ENCODE results near the gene DOCK1.

The DOCK1 gene

GRCh38 chr10:127129104-127129503 is 223.9 kb downstream of the DOCK1 start:
- no peaks in the 10 kb centered on the region for H3K4me1 ChIP-seq (ENCODE audit: insufficient read depth, low read length)
- no peak overlapping the region for H3K4me3 ChIP-seq (ENCODE audit: low read depth in 1 of 2, low read length in 2 of 2)
- no peak overlapping the region for H3K4me2 ChIP-seq (ENCODE audit: insufficient read depth, low read length)
- H2AFZ ChIP-seq (ENCODE audit: low read depth, low read length), result no peak overlapping the region
- no peaks in the 10 kb centered on the region for H3K36me3 ChIP-seq (ENCODE audit: insufficient read depth, low read length)
- no peak overlapping the region for H3K9ac ChIP-seq (ENCODE audit: low read depth, low read length)
- H3K27me3 ChIP-seq (ENCODE audit: insufficient read depth, low read length, poor library complexity), result no peaks in the 10 kb centered on the region
- H3K79me2 ChIP-seq (ENCODE audit: insufficient read depth, low read length), result no peaks in the 10 kb centered on the region
- TF ChIP-seq EZH2 (IDR thresholded peaks at IDR 0.05; ENCODE audit: borderline replicate concordance, low read depth, low read length, severe bottlenecking) (no peak), CTCF (IDR thresholded peaks at IDR 0.05; ENCODE audit: borderline replicate concordance, extremely low read depth, low read length, poor library complexity, severe bottlenecking) (no peak)
- no peak overlapping the region for H3K27ac ChIP-seq (ENCODE audit: low read length)
- ATAC-seq (ENCODE audit: insufficient read depth, low read depth) (no peak), DNase-seq (no peak)
- H4K20me1 ChIP-seq (ENCODE audit: insufficient read depth, low read length), result no peaks in the 10 kb centered on the region
- H3K9me3 ChIP-seq (ENCODE audit: insufficient read depth, low read length, severe bottlenecking), result no peaks in the 10 kb centered on the region

DNA sequence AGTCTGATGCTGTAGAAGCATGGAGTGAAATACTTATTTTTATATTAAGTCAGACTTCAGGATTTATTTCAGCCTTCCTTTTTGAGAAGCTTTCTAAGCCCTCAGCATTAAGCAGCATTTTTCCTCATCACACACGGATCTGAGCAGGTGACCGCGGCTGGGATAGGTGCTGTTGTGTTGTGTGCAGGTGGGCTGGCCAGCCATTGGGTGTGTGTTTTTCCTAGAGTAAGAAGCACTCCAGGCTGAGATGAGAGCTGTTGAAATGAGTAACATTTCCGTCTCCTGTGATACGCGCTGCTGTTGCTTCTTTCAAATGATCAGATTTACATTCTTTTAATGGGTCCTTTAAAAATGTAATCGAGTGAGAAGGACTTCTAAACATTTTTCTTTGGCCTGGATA is 227.2 kb downstream of the DOCK1 start:
- DNase-seq, result no peak
- Histone ChIP-seq H3K36me3 (ENCODE audit: insufficient read depth, low read length) (no peaks in the 10 kb centered on the region), H3K27me3 (ENCODE audit: insufficient read depth, low read length, poor library complexity) (no peaks in the 10 kb centered on the region), H3K27ac (ENCODE audit: low read length) (no peak overlapping the region), H3K9ac (ENCODE audit: low read depth, low read length) (no peak overlapping the region), H3K4me3 (ENCODE audit: low read depth in 1 of 2, low read length in 2 of 2) (no peak overlapping the region), H2AFZ (ENCODE audit: low read depth, low read length) (no peak overlapping the region), H3K79me2 (ENCODE audit: insufficient read depth, low read length) (no peaks in the 10 kb centered on the region), H3K4me2 (ENCODE audit: insufficient read depth, low read length) (no peak overlapping the region), H3K4me1 (ENCODE audit: insufficient read depth, low read length) (no peaks in the 10 kb centered on the region), H3K9me3 (ENCODE audit: insufficient read depth, low read length, severe bottlenecking) (no peaks in the 10 kb centered on the region), H4K20me1 (ENCODE audit: insufficient read depth, low read length) (no peaks in the 10 kb centered on the region)
- no peak for ATAC-seq (ENCODE audit: insufficient read depth, low read depth)
- no peak for TF ChIP-seq EZH2 (IDR thresholded peaks at IDR 0.05; ENCODE audit: borderline replicate concordance, low read depth, low read length, severe bottlenecking)
- no peak for TF ChIP-seq CTCF (IDR thresholded peaks at IDR 0.05; ENCODE audit: borderline replicate concordance, extremely low read depth, low read length, poor library complexity, severe bottlenecking)

GRCh38 chr10:127133225-127133624 is 228.0 kb downstream of the DOCK1 start:
- Histone ChIP-seq H3K27me3 (ENCODE audit: insufficient read depth, low read length, poor library complexity) (no peaks in the 10 kb centered on the region), H3K4me1 (ENCODE audit: insufficient read depth, low read length) (no peaks in the 10 kb centered on the region), H2AFZ (ENCODE audit: low read depth, low read length) (no peak overlapping the region), H3K36me3 (ENCODE audit: insufficient read depth, low read length) (no peaks in the 10 kb centered on the region), H3K9me3 (ENCODE audit: insufficient read depth, low read length, severe bottlenecking) (no peaks in the 10 kb centered on the region), H4K20me1 (ENCODE audit: insufficient read depth, low read length) (no peaks in the 10 kb centered on the region), H3K79me2 (ENCODE audit: insufficient read depth, low read length) (no peaks in the 10 kb centered on the region), H3K4me3 (ENCODE audit: low read depth in 1 of 2, low read length in 2 of 2) (no peak overlapping the region), H3K27ac (ENCODE audit: low read length) (no peak overlapping the region), H3K9ac (ENCODE audit: low read depth, low read length) (no peak overlapping the region), H3K4me2 (ENCODE audit: insufficient read depth, low read length) (no peak overlapping the region)
- ATAC-seq (ENCODE audit: insufficient read depth, low read depth) (no peak), DNase-seq (no peak)
- TF ChIP-seq EZH2 (IDR thresholded peaks at IDR 0.05; ENCODE audit: borderline replicate concordance, low read depth, low read length, severe bottlenecking) (no peak), CTCF (IDR thresholded peaks at IDR 0.05; ENCODE audit: borderline replicate concordance, extremely low read depth, low read length, poor library complexity, severe bottlenecking) (no peak)

All from DND-41 (cell line).